Measurements from ENCODE around the gene GPER1. TPM values are rescaled to one million over a fixed set of nuclear protein-coding genes. Genes with fewer than 3 reads are reported as not detected.

GPER1 gene
- total RNA-seq, 2 experiments from 2014 or later: 34.9 to 75.9 TPM

DNA sequence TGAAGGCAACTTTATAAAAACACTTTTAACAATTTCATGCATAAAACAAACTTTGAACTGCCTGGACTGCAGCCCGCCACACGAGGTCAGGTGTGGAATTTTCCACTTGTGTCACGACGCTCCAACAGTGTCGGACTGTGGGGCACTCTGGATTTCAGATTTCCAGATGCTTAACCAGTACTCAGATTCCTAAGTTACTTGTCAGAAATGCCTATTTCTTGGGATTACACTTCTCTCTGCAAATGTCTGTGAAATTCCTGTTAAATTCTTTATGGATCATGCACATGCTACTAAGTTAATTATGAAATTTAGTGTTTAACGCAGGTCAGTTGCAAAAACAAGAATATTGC lies 473 bp upstream of the GPER1 start:
- intact Hi-C loops (cut with micrococcal nuclease; ENCODE audit: unreplicated experiment): loop anchor here (2.0 to 5.0 kb wide), 2 partner anchors 65 to 419 kb away; no protein-coding TSS in a partner anchor

DNA sequence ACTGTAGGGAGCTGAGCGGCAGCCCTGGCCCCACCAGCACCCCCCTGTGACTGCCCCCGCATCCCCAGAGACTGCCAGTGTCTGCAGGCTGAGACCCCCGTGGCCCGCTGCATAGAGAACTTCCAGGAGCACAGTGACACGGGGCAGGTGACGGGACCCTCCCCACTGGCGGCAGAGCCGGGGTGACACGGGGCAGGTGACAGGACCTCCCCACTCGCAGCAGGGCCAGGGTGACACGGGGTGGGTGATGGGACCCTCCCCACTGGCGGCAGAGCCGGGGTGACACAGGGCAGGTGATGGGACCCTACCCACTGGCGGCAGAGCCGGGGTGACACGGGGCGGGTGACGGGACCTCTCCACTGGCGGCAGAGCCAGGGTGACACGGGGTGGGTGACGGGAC lies 2.3 kb downstream of the GPER1 start:
- no peaks in the 10 kb centered on the region for H3K9me2 ChIP-seq (ENCODE audit: insufficient read depth, low read length)
- no peak overlapping the region for H3K4me2 ChIP-seq (ENCODE audit: low read length)
- no peak overlapping the region for H3K4me3 ChIP-seq (ENCODE audit: low read depth, low read length, poor library complexity, severe bottlenecking)
- BruUV-seq (replicated peaks): no TSS peak
- peaks cover 42% of the 10 kb centered on the region for H3K4me1 ChIP-seq (ENCODE audit: insufficient read depth, low read length, poor library complexity, severe bottlenecking)
- no peak overlapping the region for H2AFZ ChIP-seq (ENCODE audit: low read length)
- intact Hi-C loops (cut with micrococcal nuclease; ENCODE audit: unreplicated experiment): no loop called here
- no peaks in the 10 kb centered on the region for H3K9me3 ChIP-seq (ENCODE audit: low read length)
- ChIA-PET CTCF (ENCODE audit: unreplicated experiment) (no interaction called here), POLR2A (no interaction called here)
- peaks cover 28% of the 10 kb centered on the region for H3K79me2 ChIP-seq (ENCODE audit: insufficient read depth, low read depth, low read length)
- peaks cover 66% of the 10 kb centered on the region for H3K36me3 ChIP-seq (ENCODE audit: insufficient read depth, low read length)
- no peak overlapping the region for H3K27ac ChIP-seq (ENCODE audit: low read depth, low read length, poor library complexity, severe bottlenecking)
- TF ChIP-seq, protein P1, sequence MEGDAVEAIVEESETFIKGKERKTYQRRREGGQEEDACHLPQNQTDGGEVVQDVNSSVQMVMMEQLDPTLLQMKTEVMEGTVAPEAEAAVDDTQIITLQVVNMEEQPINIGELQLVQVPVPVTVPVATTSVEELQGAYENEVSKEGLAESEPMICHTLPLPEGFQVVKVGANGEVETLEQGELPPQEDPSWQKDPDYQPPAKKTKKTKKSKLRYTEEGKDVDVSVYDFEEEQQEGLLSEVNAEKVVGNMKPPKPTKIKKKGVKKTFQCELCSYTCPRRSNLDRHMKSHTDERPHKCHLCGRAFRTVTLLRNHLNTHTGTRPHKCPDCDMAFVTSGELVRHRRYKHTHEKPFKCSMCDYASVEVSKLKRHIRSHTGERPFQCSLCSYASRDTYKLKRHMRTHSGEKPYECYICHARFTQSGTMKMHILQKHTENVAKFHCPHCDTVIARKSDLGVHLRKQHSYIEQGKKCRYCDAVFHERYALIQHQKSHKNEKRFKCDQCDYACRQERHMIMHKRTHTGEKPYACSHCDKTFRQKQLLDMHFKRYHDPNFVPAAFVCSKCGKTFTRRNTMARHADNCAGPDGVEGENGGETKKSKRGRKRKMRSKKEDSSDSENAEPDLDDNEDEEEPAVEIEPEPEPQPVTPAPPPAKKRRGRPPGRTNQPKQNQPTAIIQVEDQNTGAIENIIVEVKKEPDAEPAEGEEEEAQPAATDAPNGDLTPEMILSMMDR (conservative IDR thresholded peaks at IDR 0.05; ENCODE audit: low read length): no peak
- no peak for TF ChIP-seq EZH2phosphoT487 (IDR thresholded peaks at IDR 0.05; ENCODE audit: borderline replicate concordance, low read depth, low read length)
- no peak for DNase-seq (ENCODE audit: low spot score)
- H4K20me1 ChIP-seq (ENCODE audit: insufficient read depth, low read length): no peaks in the 10 kb centered on the region

More for the DNA sequence above, 473 bp upstream of the GPER1 start:
- Histone ChIP-seq H3K27ac (ENCODE audit: low read depth, low read length, poor library complexity, severe bottlenecking) (peak overlapping the region; percentile 91), H2AFZ (ENCODE audit: low read length) (peak overlapping the region; percentile 75; the same call in 1 of the 2 replicates), H3K4me2 (ENCODE audit: low read length) (peak overlapping the region; percentile 99), H3K9me2 (ENCODE audit: insufficient read depth, low read length) (no peaks in the 10 kb centered on the region), H3K4me3 (ENCODE audit: low read depth, low read length, poor library complexity, severe bottlenecking) (peak overlapping the region; percentile 76), H3K9me3 (ENCODE audit: low read length) (no peaks in the 10 kb centered on the region), H4K20me1 (ENCODE audit: insufficient read depth, low read length) (no peaks in the 10 kb centered on the region), H3K4me1 (ENCODE audit: insufficient read depth, low read length, poor library complexity, severe bottlenecking) (peaks cover 49% of the 10 kb centered on the region), H3K36me3 (ENCODE audit: insufficient read depth, low read length) (peaks cover 40% of the 10 kb centered on the region), H3K79me2 (ENCODE audit: insufficient read depth, low read depth, low read length) (peaks cover 28% of the 10 kb centered on the region)
- POLR2A ChIA-PET: interaction anchor here (0.6 to 2.7 kb wide), 3 partner anchors 22 to 61 kb away, joined by 3 to 12 read pairs (median 4); no protein-coding TSS in a partner anchor
- CTCF ChIA-PET (ENCODE audit: unreplicated experiment): no interaction called here
- TF ChIP-seq, protein P1 (conservative IDR thresholded peaks at IDR 0.05; ENCODE audit: low read length): no peak
- no peak for TF ChIP-seq EZH2phosphoT487 (IDR thresholded peaks at IDR 0.05; ENCODE audit: borderline replicate concordance, low read depth, low read length)
- no TSS peak for BruUV-seq (replicated peaks)
- no peak for DNase-seq (ENCODE audit: low spot score)

DNA sequence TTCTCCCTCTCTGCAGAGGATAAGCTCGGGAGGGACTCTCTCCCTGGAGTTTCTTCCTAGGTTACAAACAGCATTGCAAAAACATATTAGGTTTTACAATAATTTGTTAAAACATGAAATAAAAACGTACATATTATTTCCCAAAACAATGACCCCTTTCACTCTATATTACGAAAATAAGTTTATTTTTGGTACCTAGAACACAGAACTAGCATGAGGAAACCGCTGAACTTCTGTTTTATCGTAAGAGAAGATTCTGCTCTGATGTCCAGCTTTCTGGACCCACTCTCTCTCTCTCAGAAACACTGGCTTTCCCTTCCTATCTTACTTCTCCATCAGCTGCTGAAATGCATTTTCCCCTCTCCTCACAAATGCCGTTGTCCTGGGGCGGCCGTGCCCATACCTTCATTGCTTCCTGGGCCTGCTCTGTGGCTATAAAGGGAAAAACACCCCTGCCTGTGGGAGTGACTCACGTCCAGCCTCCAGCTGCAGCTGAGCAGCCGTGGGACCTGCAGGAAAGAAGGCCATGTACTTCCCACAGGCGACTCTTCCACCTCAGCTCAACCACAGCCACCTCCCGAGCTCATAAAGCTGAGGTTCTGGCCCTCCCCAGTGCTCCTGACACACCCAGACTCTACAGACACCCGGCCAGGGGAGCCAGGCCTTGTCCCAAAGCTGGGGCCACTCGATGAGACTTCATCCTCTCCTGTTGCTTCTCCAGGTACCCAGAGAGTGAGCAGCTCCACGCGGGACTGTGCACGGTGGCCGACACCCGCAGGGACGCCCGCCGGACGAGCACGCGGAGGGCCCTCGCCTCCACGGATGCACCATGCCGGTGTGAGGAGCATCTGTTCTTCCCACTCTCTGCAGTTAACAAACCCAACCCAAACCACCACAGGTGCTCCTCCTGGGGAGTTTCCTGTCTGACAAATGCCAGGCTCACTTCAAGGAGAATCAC lies 3.1 kb downstream of the GPER1 start:
- POLR2A ChIA-PET: interaction anchor here (0.9 kb wide), 1 partner anchor 45 kb away, joined by 3 read pairs; no protein-coding TSS in a partner anchor
- no TSS peak for BruUV-seq (replicated peaks)
- H3K4me1 ChIP-seq (ENCODE audit: insufficient read depth, low read length, poor library complexity, severe bottlenecking): peaks cover 35% of the 10 kb centered on the region
- H3K9me3 ChIP-seq (ENCODE audit: low read length): no peaks in the 10 kb centered on the region
- no peaks in the 10 kb centered on the region for H3K9me2 ChIP-seq (ENCODE audit: insufficient read depth, low read length)
- DNase-seq (ENCODE audit: low spot score): no peak
- no peak for TF ChIP-seq EZH2phosphoT487 (IDR thresholded peaks at IDR 0.05; ENCODE audit: borderline replicate concordance, low read depth, low read length)
- TF ChIP-seq, protein P1 (conservative IDR thresholded peaks at IDR 0.05; ENCODE audit: low read length): no peak
- peaks cover 28% of the 10 kb centered on the region for H3K79me2 ChIP-seq (ENCODE audit: insufficient read depth, low read depth, low read length)
- peaks cover 66% of the 10 kb centered on the region for H3K36me3 ChIP-seq (ENCODE audit: insufficient read depth, low read length)
- no peaks in the 10 kb centered on the region for H4K20me1 ChIP-seq (ENCODE audit: insufficient read depth, low read length)
- intact Hi-C loops (cut with micrococcal nuclease; ENCODE audit: unreplicated experiment): no loop called here
- H3K4me2 ChIP-seq (ENCODE audit: low read length): no peak overlapping the region
- CTCF ChIA-PET (ENCODE audit: unreplicated experiment): no interaction called here
- no peak overlapping the region for H3K4me3 ChIP-seq (ENCODE audit: low read depth, low read length, poor library complexity, severe bottlenecking)
- H3K27ac ChIP-seq (ENCODE audit: low read depth, low read length, poor library complexity, severe bottlenecking): no peak overlapping the region
- H2AFZ ChIP-seq (ENCODE audit: low read length): no peak overlapping the region

All from OCI-LY7 (cell line).